ENCODE results near the gene STAB2.
"Not testable (repeated sequence)": the region's sequence is repeated elsewhere in the genome, so short reads cannot be mapped to it uniquely, and the experiment has no call there.

The STAB2 gene

GRCh38 chr12:103653568-103654173, 66.6 kb downstream of the STAB2 start:
- not testable (repeated sequence) for DNase-seq (ENCODE audit: low read depth in 2 of 2)

GRCh38 chr12:103654816-103655215, 67.7 kb downstream of the STAB2 start:
- DNase-seq (ENCODE audit: low read depth in 2 of 2): no peak

GRCh38 chr12:103656291-103656690, 69.2 kb downstream of the STAB2 start:
- DNase-seq (ENCODE audit: low read depth in 2 of 2): no peak

GRCh38 chr12:103657331-103657730, 70.3 kb downstream of the STAB2 start:
- no peak for DNase-seq (ENCODE audit: low read depth in 2 of 2)

GRCh38 chr12:103664626-103665025, 77.6 kb downstream of the STAB2 start:
- DNase-seq (ENCODE audit: low read depth in 2 of 2): no peak

- DNase-seq (ENCODE audit: low read depth in 2 of 2): no peak
Observed at GRCh38 chr12:103665971-103666370, 78.9 kb downstream of the STAB2 start.

GRCh38 chr12:103667125-103667524, 80.1 kb downstream of the STAB2 start:
- DNase-seq (ENCODE audit: low read depth in 2 of 2): no peak

GRCh38 chr12:103668520-103668919, 81.4 kb downstream of the STAB2 start:
- DNase-seq (ENCODE audit: low read depth in 2 of 2): no peak

GRCh38 chr12:103671367-103671766, 84.3 kb downstream of the STAB2 start:
- no peak for DNase-seq (ENCODE audit: low read depth in 2 of 2)

GRCh38 chr12:103672401-103673119, 85.5 kb downstream of the STAB2 start:
- DNase-seq (ENCODE audit: low read depth in 2 of 2): no peak

- DNase-seq (ENCODE audit: low read depth in 2 of 2): no peak
Observed at GRCh38 chr12:103673487-103673886, 86.4 kb downstream of the STAB2 start.

GRCh38 chr12:103673891-103674375, 86.9 kb downstream of the STAB2 start:
- no peak for DNase-seq (ENCODE audit: low read depth in 2 of 2)

GRCh38 chr12:103676893-103677292, 89.8 kb downstream of the STAB2 start:
- DNase-seq (ENCODE audit: low read depth in 2 of 2): no peak

- DNase-seq (ENCODE audit: low read depth in 2 of 2): no peak
Observed at GRCh38 chr12:103677341-103677740, 90.3 kb downstream of the STAB2 start.

GRCh38 chr12:103677905-103678304, 90.8 kb downstream of the STAB2 start:
- no peak for DNase-seq (ENCODE audit: low read depth in 2 of 2)

- DNase-seq (ENCODE audit: low read depth in 2 of 2): no peak
Observed at GRCh38 chr12:103679421-103680170, 92.5 kb downstream of the STAB2 start.

GRCh38 chr12:103680591-103681141, 93.6 kb downstream of the STAB2 start:
- peak in 1 of 2 donors; percentile 27 for DNase-seq (ENCODE audit: low read depth in 2 of 2)

- no peak for DNase-seq (ENCODE audit: low read depth in 2 of 2)
Observed at GRCh38 chr12:103686026-103686425, 99.0 kb downstream of the STAB2 start.

GRCh38 chr12:103687253-103687652, 100.2 kb downstream of the STAB2 start:
- no peak for DNase-seq (ENCODE audit: low read depth in 2 of 2)

- no peak for DNase-seq (ENCODE audit: low read depth in 2 of 2)
Observed at GRCh38 chr12:103688376-103689063, 101.4 kb downstream of the STAB2 start.

- DNase-seq (ENCODE audit: low read depth in 2 of 2): no peak
Observed at GRCh38 chr12:103690426-103690825, 103.4 kb downstream of the STAB2 start.

GRCh38 chr12:103691063-103691462, 104.0 kb downstream of the STAB2 start:
- DNase-seq (ENCODE audit: low read depth in 2 of 2): no peak
